Mucosa of stomach (tissue), 1 donor: ENCODE measurements around the gene TRIM14.
"Not testable (repeated sequence)": the region's sequence is repeated elsewhere in the genome, so short reads cannot be mapped to it uniquely, and the experiment has no call there.

Experiments used
- H3K27me3 ChIP-seq: one replicate; pipeline ENCODE4 v1.7.0; 2013; ENCODE audit warnings: mild to moderate bottlenecking, low read length; ENCODE audit not compliant: control insufficient read depth, insufficient read depth
- H3K36me3 ChIP-seq: one replicate; pipeline ENCODE4 v1.7.0; 2013; ENCODE audit warnings: low read length; ENCODE audit not compliant: control insufficient read depth, insufficient read depth
- H3K4me1 ChIP-seq: one replicate; pipeline ENCODE4 v1.7.0; 2013; ENCODE audit warnings: mild to moderate bottlenecking, low read length; ENCODE audit not compliant: control insufficient read depth, insufficient read depth
- H3K4me3 ChIP-seq: one replicate; pipeline ENCODE4 v1.7.0; 2013; ENCODE audit warnings: low read length
- H3K9ac ChIP-seq: one replicate; pipeline ENCODE4 v1.7.0; 2013; ENCODE audit warnings: mild to moderate bottlenecking, low read length, moderate library complexity
- H3K9me3 ChIP-seq: one replicate; pipeline ENCODE4 v1.7.0; 2013; ENCODE audit warnings: mild to moderate bottlenecking, low read length, moderate library complexity; ENCODE audit not compliant: control insufficient read depth
- donor health status: Pancreatic carcinoma.

TRIM14 gene

DNA sequence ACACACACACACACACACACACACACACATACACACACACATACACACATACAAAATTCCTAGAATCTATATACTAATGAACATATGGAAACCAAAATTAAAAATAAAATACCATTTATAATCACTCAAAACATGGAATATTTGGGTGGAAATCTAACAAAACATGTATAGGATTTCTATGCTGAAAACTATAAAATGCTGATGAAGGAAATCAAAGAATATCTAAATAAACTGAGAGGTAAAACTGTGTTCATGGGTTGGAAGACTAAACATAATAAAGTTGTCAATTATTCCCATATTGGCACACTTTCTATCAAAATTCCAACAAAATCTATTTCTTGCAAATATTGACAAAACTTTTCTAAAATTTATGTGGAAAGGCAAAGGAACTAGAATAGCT is 87.9 kb downstream of the TRIM14 start:
- Histone ChIP-seq H3K9me3 (no peaks in the 10 kb centered on the region), H3K9ac (no peak overlapping the region), H3K27me3 (peaks cover 5% of the 10 kb centered on the region), H3K36me3 (no peaks in the 10 kb centered on the region), H3K4me1 (peaks cover 5% of the 10 kb centered on the region), H3K4me3 (no peak overlapping the region)

DNA sequence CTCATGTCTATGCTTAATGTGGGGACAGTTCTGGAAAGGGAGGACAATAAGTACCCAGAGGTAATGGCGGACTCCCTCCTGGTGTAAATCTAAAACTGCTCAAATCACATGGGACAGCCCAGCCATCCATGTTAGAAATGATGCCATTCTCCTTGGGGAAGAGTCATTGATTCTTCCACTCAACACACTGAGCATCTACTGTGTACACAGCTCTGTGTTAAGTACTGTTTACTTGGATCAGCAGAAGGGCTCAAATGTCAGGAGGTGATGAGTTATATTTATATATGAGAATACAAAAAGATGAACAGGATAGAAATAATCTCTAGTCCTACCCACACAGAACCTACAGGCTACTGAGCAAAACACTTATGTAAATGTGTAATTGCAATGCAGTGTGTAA is 94.3 kb downstream of the TRIM14 start:
- no peak overlapping the region for H3K9ac ChIP-seq
- no peaks in the 10 kb centered on the region for H3K27me3 ChIP-seq
- H3K4me1 ChIP-seq = no peaks in the 10 kb centered on the region
- no peak overlapping the region for H3K4me3 ChIP-seq
- no peaks in the 10 kb centered on the region for H3K9me3 ChIP-seq
- H3K36me3 ChIP-seq = no peaks in the 10 kb centered on the region

DNA sequence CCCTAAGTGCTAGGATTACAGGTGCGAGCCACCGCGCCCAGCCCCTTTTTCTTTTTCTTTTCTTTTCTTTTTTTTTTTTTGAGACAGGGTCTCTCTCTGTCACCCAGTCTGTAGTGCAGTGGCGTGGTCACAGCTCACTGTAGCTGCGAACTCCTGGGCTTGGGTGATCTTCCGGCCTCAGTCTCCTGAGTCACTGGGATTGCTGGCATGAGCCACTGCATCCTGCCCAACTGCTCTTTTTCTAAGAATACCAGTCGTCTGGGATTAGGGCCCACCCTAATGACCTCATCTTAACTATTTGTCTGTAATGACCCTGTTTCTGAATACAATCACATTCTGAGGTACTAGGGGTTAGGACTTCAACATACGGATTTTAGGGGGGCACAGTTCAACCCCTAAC is 96.6 kb downstream of the TRIM14 start:
- no peaks in the 10 kb centered on the region for H3K4me1 ChIP-seq
- no peak overlapping the region for H3K4me3 ChIP-seq
- no peak overlapping the region for H3K9ac ChIP-seq
- H3K9me3 ChIP-seq = no peaks in the 10 kb centered on the region
- no peaks in the 10 kb centered on the region for H3K36me3 ChIP-seq
- H3K27me3 ChIP-seq = no peaks in the 10 kb centered on the region

DNA sequence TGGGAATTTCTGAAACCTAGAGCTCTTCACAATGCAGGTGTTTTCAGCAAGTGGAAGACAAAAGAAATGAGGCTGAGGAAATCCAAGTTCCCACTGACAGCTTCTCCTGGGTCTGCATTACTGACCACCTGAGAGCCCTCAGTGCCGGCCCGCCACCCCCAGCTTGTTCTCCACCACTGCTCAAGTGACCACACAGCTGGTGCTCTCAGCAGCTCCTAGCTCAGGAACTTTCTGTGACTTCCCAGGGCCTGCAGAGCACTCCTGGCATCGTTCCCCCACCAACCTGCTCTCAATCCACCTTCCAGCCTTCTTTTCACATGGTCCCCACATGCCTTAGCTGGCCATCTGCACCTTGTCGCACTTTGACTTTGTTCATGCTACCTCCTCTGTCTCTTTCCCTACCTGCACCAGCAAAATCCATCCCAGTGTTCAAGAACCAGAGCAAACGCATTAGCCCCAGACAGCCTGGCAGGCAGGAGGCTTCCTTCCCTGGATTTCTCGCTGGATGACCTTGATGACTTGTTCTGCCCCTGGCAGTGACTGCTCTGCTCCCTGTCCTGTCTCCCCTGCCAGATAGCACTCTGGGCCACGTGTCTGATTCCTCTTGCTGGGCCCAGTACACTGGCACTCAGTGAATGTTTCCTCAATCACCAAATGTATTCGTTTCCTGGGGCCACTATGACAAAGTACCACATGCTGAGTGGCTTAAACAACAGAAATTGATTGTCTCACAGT is 97.5 kb downstream of the TRIM14 start:
- Histone ChIP-seq H3K9ac (no peak overlapping the region), H3K4me3 (no peak overlapping the region), H3K4me1 (no peaks in the 10 kb centered on the region), H3K9me3 (no peaks in the 10 kb centered on the region), H3K36me3 (no peaks in the 10 kb centered on the region), H3K27me3 (no peaks in the 10 kb centered on the region)

DNA sequence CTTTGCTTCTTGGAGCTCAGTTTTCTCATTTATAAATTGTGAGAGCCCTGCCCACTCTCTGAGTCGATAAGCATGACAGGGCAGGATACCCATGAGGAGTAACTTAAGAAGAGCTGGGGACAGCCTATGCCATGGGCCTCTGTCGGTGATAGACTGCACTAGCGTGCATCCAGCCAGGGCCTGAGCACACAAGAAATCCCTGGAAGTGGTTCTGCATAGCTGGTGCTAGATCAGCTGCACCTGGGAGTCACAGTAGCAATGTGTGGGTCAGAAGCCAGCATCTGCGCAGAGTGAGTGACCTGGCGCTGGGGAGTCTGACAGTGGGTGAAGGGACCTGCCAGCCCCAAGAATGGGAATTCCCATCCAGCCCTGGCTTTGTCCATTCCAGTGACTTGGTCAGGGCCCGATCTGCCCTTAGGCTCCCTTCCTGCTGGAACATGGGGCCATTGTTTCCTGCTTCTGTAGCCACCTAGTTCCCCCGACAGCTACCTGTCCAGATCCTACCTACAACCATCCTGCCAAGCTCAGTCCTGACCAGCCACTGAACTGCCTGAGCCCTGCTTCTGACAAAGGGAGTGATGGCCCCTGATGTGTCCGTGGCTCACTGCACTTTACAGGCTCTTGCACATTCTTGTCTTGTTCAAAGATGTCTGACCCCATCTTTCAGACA is 98.4 kb downstream of the TRIM14 start:
- Histone ChIP-seq H3K9ac (no peak overlapping the region), H3K36me3 (no peaks in the 10 kb centered on the region), H3K27me3 (no peaks in the 10 kb centered on the region), H3K9me3 (no peaks in the 10 kb centered on the region), H3K4me3 (no peak overlapping the region), H3K4me1 (no peaks in the 10 kb centered on the region)

DNA sequence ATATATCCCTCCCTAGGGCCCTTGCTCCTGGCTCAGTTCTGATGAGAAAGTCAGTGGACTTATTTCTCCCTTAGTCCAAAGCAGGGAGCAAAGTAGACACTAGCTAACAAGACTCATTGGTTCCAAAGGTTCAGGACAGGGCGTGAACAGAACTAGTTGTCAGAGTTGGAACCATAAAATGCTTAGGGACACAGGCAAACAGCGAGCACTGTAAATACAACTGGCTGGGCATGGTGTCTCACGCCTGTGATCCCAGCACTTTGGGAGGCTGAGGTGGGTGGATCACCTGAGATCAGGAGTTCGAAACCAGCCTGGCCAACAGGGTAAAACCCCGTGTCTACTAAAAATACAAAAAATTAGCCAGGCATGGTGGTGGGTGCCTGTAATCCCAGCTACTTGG is 99.2 kb downstream of the TRIM14 start:
- not testable (repeated sequence) for H3K9ac ChIP-seq, H3K36me3 ChIP-seq, H3K9me3 ChIP-seq, H3K27me3 ChIP-seq, H3K4me3 ChIP-seq, H3K4me1 ChIP-seq
